Activated naive CD4-positive, alpha-beta T cell treated with anti-CD3 and anti-CD28 coated beads, Interleukin-2, amount 50 U/mL, for 16 hours (primary cell): ENCODE measurements around the gene ABTB1.

ENCODE experiments used
- DNase-seq: peaks from one replicate; pipeline ENCODE4 v3.0.0-alpha.2; 2020

The ABTB1 gene

DNA sequence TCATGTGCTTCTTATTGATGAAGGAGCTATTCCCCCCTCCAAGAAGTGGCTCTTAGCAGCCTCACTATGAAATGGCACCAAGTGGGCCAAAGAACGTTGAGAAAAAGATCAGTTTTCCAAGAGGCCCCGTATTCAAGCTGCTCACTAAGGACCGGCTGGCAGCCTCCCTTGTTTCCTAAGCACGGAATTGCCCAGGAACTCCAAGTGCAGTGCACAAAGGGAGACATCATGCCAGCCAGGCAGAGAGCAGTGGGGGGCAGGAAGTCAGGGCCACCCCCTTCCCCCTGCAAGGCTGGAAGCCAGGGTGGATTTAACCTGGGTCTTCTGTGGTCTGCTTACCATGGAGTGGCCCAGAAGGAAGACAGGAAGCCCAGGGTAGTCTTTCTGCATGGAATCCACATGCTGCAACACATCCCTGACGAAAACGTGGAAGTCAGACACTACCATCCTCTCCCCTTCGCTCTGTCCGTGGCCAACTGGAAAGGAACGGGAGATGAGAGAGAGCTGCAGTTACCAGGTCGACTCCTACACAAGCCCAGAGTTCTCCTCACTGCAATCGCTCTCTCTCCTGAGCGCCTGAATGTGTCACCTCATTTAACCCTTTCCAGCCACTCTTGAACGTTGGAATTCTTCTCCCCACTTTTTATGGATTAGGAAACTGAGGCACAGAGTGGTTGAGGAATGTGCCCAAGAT lies 49.5 kb downstream of the ABTB1 start:
- no peak for DNase-seq

DNA sequence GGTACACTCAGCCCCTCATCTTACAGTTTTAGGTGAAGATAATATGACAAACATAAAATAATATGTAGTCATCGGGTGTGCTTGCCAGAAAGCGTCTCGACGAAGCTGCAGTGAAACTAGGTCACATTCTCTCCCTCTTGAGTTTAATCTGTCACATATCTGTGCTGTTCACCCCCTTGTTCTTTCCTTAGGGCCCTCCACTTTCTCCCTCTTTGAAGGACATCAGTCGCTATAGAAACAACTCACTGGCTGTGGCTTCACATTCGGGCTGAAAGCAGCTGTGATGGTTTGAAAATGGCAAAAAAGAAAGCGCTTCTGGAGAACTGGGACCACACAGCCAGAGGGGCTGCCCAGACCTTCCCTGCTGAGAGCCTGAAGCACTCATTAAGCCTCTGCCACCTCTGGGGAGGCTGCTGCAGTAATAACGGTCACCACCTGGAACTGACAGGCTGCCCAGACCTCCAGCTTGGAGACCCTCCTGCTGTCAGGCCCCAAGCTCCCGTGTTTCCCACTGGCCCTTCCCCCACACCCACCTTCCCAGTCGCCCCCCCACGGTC lies 50.3 kb downstream of the ABTB1 start:
- DNase-seq, result no peak

DNA sequence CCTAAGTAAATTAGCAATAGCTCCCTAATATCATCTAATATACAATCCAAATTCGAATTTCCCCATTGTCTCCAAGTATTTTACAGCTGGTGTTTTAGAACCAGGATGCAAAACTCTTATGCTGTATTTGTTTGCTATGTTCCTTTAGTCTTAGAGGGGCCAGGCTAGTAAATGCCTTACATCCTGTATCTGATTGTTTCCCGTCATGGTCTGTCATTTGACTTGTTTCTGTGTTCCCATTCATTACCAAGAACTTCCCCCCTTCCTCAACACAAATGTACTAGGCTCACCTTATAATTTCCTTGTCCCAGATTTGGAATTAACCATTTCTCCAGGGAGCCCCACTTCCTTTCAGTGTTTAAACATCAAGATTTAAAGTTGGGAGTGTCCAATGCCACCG lies 54.1 kb downstream of the ABTB1 start:
- no peak for DNase-seq

DNA sequence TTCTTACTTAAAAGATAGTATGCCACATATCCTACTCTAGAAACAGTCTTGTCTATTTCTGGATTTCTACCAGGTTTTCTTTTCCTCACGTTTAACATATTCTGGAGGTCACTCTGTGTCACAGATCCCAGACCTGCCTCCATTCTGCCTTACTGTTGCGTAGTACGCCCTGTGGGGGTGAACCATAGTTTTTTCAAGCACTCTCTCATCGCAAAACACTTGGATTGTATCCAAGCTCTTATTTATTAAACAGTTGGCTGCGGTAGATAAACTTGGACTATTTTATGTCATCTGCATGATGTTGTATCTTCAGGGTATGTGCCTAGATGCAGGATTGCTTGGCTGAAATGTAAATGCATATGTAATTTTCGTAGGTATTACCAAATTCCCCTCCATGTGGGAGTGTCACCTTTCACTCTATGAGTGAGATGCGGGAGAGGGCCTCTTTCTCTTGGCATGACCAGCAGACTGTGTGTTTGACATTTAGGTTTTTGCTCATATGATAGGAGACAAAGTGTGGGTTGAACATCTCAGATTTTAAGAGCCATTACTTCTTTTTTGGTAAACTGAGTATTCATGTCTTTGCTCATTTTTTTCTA lies 55.8 kb downstream of the ABTB1 start:
- no peak for DNase-seq

DNA sequence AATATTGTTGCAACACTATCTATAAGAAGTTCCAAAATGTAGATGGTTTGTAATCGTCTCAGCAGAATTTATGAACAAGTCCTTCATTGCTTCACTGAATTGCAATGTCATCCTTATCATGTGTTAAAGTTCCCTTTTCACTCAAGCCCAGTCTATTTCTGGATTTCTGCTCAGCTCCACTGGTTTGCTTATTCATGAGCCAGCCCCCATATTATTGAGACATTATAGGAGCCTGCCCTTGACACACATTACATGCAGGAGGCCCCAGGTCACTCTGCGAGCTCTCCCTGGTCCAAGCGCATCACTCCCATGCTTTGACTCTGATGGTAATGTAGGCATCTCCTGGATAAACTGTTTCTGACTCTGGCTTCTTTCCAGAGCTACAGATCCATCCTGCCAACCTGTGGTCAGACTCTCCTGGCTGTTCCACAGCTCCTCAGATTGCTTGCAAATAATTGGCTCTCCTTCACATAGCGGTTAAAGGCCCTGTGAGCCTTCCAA lies 56.9 kb downstream of the ABTB1 start:
- DNase-seq, result no peak

DNA sequence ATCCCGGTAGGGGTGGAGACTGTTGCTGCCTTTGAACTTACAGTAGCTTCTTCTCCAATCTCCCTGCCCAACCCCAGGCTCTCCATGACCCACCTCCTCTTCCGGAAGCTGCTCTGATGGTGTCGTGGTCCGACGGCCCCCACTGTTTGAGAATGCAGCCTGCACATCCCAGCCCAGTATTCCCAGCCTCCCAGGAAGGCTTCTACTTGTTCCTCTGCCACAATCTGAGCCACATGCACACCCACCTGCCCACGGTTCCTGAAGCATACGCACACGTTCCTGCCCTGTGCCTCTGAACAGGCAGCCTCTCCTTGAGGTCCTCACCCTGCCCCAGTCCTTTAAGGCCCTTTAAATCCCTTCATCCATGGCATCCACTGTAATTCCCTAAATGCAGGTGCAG lies 57.4 kb downstream of the ABTB1 start:
- DNase-seq, result no peak
